ENCODE measurements around the gene RAD51B.

GRCh38 chr14:68471964-68472508, 652.5 kb downstream of the RAD51B start:
- TF ChIP-seq POLR2A (IDR thresholded peaks at IDR 0.05) (no peak), CTCF (IDR thresholded peaks at IDR 0.05) (no peak)

Data from ovary (tissue), 3 donors.